HG03135 (cell line): ENCODE data around the gene SYNGR4.
A peak's percentile ranks its signal among the peaks of the same experiment; 100 is the strongest.
"Not testable (repeated sequence)": the region's sequence is repeated elsewhere in the genome, so short reads cannot be mapped to it uniquely, and the experiment has no call there.

ENCODE experiments used
- ATAC-seq: cut with Tn5 transposase; IDR thresholded peaks from one replicate; pipeline ENCODE4 v1.9.1; 2021; ENCODE audit warnings: mild to moderate bottlenecking, moderate library complexity; ENCODE audit not compliant: unreplicated experiment

The SYNGR4 gene, protein sequence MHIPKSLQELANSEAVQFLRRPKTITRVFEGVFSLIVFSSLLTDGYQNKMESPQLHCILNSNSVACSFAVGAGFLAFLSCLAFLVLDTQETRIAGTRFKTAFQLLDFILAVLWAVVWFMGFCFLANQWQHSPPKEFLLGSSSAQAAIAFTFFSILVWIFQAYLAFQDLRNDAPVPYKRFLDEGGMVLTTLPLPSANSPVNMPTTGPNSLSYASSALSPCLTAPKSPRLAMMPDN

DNA sequence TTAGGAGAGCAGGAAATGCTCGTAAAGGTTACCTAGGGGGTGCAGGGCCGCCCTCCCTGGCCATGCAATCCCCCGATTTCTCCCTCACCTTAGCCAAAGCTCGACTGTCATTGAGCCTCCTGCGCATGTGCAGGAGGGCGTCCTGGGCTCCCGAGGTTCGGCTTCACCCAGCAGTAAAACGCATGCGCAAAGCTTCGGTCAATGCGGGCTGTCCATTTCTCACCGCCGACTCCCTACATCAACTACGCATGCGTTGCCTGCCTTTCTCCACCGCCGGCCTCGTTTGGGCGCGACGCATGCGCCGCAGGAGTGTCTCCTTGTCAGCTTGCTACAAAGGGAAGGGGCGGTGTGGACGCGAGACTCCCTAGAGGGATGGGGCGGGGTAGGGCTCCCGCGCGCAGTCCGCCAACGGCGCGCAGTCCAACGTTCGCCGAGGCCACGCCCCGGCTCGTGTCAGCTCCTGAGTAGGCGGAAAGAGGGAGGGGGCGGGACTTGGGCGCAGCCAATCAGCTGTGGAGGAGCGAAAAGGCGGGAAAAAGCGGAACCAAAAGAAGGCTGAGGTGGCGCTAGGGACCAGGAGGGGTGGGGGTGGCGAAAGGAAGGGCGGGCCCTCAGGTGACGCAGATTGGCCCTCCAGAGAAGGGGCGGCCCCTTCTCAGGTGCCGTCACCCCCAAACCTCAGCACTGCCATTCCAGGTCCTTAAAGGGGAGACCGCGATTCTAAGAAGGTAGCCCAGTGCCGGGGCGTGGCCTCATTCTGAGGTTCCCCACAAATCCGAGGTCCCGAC lies at the start of gene SYNGR4, which contains the start of gene TMEM143:
SYNGR4 (plus strand) TSS at position 558 of the 788 bp plus-strand sequence. CDS start 1,476 bp downstream, outside the sequence.
TMEM143 (minus strand) TSS at position 131 of the 788 bp plus-strand sequence; CDS start at position 111, 20 bp downstream.
- peak; percentile 82 for ATAC-seq

DNA sequence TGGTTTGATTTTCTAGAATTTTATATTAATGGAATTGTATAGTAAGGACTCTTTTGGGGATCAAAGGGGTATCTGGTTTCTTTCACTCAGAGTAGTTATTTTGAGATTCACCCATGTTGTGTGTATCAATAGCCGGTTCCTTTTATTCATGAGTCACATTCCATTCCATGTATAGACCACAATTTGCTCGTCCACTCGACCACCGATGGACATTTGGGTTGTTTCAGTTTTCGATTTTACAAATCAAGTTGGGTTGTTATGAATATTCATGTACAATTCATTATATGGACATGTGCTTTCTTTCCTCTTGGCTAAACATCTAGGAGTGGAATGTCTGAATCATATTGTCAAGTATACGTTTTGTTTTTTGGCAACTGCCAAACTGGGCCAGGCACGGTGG lies 48.5 kb upstream of the SYNGR4 start:
- ATAC-seq = no peak

DNA sequence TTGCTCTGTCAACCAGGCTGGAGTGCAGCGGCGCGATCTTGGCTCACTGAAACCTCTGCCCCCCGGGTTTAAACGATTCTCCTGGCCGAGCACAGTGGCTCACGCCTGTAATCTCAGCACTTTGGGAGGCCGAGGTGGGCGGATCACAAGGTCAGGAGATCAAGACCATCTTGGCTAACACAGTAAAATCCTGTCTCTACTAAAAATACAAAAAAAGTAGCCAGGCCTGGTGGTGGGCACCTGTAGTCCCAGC lies 46.5 kb upstream of the SYNGR4 start:
- not testable (repeated sequence) for ATAC-seq

DNA sequence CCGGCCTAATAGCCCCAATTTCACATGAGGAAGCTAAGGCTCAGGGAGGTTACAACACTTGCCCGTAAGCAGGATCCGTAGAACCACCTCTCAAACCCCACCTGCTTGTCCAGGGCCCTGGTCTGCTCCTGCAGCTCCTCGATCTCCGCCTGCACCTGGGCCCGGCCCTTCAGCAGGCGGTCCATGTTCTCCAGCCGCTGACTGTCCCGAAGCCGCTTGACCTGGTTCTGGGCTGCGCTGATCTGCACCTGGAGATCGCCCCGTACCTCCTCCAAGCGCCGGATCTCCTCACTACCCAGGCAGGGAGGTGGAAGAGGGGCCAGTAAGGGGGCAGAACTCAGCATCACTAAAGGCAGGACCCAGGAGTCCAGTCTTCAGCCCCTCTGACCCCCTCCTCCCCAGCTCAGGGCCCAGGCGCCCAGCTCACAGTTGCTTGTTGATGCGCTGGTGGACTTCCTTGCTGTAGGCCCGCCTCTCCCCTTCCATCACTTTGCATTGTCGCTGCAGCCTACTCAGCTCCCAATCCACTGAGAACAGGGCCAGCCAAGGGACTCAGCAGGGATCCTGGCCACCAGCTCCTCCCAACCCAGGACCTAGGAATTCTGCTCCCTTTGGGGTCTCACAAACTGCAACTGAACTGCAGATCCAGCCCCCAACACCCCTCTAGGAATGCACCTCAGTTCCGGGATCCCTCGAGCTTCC lies 45.7 kb upstream of the SYNGR4 start:
- no peak for ATAC-seq

DNA sequence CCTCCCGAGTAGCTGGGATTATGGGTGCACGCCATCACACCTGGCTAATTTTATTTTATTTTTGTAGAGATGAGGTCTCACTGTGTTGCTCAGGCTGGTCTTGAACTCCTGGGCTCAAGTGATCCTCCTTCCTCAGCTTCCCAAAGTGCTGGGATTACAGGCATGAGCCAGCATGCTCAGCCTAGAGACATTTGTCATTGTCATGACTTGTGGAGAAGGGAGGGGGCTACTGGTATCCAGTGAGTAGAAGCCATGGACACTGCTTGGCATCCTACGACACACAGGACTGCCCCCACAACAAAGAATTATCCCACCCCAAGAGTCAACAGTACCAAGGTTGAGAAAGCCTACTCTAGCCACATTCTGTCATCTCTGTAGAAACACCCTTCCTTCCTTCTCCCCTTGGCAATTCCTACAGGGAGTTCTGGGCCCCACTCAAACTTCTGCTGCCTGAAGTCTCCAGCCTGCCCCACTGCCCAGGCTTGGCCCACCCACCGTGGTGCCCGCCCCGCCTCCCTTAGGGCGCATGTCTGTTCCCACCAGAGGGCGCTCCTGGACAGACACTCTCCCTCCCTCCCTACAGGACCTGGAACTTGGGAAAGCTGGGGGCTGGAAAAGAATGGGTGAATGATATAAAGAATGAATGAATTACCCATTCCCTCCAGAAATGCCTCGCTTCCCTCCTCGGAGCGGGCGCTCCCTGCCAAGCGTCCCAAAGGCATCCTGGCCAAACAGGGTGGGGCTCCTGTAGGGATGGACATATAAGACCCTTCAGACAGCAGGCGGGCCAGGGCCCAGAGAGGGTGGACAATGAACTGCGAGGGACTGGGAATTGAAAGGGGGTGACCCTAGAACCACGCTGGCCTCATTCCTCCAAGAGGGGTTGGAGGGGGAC lies 44.3 kb upstream of the SYNGR4 start:
- ATAC-seq = no peak

DNA sequence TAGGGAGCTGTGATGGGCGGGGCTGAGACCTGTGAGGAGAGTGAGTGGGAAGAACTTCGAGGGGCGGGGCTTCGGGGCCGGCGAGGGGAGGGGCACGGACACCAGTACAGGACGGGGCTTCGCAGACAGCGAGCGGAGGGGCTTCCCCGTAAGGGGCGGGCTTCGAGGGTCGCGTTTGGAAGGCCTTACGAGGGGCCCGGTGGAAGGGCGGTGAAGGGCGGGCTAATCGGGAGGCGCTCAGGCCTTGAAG lies 42.9 kb upstream of the SYNGR4 start:
- ATAC-seq = peak; percentile 41

DNA sequence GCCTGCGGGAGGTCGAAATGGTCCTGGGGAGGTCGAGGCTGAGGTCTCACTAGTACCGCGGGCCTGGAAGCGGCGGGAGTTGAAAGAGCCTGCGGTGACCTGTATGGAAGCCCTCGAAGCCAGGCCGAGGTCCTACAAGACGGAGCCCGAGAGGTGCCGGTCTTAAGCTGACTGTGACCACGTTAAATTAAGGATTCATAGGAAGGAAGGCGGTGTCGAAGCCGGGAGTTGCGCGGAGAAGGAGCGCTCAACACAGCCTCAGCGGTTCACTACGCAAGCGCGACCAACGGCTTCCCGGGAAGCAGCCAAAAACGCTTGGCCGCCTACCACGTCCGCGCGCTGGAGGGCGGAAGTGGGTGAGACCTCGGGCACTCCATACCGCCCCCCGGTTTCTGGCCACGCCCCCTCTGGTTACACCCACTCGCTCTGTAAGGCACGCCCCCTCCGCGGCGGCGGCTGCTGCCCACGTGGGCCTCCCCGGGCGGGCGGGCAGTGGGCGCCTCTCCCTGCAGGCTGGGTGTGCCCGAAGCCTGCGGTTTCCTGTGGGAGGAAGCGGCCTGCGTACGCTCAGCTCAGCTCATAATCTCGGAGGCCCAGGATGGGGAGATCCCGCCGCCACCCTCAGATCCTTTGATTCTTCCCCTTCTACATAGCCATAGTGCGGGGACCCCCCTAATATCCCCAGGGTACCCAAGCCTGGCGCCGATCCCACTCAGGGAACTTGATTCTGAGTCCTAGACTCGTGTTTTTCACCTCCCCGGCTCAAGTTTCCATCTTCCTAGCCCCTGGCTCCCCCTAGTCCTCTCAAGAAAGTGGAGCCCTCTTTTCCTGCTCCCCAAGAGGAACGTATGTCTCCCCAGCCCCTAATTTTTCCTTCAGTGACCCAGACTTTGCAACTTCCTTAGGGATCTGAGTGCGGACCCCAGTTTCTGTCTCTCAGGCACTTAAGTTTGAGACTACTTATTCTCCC lies 42.3 kb upstream of the SYNGR4 start:
- peak; percentile 61 for ATAC-seq

DNA sequence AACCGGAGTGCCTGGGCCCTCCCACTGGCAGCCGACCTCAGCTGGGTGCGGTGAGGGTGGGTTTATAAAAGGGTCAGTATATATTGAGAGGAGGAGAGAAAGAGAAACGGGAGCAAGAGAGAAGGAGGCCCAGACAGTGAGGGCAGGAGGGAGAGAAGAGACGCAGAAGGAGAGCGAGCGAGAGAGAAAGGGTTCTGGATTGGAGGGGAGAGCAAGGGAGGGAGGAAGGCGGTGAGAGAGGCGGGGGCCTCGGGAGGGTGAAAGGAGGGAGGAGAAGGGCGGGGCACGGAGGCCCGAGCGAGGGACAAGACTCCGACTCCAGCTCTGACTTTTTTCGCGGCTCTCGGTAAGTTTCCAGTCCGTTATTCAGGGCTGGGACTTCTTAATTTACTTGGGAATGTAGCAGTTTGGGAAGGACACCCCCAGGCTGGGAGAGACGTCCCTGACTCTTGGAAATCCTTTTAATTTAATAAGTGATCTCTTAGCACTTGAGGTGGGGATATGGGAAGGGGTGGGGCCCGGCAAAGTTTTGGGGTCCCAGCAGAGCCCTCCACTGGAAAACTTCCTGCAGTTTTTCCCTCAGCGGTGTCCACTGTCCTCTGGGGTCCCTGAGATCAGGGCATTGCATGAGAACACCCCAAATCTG lies 38.8 kb upstream of the SYNGR4 start, which contains the start of gene EMP3:
EMP3 (plus strand) TSS at position 288 of the 646 bp plus-strand sequence. CDS start 1,293 bp downstream, outside the sequence.
- no peak for ATAC-seq

DNA sequence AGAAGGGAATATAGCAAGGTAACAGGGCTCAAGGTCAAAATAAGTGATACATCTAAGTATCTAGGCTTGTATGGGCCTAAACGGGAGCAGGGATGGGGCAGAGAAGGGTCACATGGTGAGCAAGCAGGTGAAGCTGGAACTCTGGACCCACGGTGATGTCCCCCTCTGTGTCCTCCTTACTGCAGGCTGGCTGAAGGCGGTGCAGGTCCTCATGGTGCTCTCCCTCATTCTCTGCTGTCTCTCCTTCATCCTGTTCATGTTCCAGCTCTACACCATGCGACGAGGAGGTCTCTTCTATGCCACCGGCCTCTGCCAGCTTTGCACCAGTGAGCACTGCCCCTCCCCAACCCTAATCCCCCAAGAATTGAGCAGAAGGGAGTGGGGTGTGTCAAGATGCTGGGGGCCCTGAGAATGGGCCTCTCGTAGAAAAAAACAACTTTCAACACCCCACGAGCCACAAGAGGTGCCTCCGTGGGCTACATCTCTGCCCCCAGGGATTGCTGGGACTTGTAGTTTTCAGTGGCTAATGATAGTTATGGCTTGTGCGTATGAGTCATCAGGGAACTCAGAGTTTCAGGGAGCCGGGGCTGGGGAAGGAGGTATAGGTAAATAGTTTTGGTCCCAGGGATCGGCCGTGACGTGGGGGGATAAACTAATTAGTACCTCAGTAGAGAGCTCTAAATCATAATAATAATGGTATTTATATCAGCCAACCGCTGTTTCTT lies 34.8 kb upstream of the SYNGR4 start:
- no peak for ATAC-seq

DNA sequence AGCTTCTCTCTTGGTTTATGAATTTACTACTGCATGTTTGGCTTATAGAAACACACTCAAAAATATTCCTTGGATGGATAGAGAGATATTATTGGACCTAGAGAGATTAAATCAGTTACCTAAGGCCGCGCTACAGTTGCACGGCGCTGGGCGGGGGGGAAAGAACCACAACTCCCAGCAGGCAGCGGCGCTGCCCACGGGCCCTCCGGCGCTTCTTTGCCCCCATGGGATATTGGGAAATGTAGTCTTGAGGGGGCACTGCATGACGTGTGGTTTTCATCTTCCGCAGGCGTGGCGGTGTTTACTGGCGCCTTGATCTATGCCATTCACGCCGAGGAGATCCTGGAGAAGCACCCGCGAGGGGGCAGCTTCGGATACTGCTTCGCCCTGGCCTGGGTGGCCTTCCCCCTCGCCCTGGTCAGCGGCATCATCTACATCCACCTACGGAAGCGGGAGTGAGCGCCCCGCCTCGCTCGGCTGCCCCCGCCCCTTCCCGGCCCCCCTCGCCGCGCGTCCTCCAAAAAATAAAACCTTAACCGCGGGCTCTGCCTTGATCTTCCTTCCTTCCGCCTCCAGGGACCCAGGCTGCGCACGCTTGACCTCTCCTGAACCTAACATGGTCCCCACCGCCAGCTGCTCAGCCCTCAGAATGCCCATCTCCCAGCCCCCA lies 34.0 kb upstream of the SYNGR4 start:
- ATAC-seq = no peak

DNA sequence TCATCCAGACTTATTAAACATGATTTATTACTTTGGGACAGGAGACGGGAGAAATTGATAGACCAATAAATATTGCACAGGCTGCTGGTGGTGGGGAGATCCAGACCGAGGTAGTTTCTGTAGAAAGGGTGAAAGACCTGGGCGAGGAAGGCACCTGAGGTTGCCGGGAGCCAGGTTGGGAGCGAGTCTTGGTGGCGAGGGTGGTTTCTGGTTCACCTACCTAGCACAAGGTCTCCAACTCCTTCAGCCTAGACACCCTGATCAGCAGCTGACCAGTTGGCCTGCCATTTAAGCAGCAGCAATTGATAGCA lies 31.9 kb upstream of the SYNGR4 start:
- no peak for ATAC-seq

DNA sequence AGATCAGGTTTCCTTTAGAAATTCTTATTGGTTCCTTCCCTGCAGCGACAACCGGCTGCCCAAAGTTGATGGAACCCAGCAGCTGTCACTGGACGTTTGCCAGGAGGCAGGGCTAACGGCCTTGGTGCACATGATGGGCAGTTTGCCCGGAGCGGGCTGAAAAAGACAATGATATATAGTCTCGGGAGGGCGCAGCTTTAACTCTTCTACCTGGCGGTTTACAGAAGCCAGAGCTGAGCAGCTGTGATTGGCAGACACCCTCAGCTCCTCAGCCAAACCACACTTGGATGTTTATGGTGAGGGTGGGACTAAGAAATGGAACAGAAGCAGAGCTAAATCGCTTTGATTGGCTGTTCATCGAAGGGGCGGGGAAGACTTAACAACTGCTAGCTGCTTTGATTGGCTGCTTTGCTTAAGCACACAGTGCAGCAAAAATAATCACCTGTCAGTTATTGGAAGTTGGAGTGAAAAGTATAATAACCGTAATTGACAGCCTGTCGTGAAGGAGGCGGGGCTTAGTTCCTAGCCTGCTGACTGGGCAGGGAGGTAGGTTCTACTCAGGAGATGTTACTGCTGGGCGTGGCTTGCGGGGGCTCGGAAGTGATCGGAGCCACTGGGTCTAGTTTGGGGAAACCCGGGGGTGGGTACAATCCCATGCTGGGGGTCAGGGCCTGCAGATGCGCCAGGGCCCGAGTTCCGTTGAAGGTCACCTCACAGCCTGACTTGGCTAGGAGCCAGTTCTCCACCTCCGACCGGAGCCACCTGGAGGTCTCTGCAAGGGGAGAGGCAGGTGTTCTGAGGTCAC lies 31.3 kb upstream of the SYNGR4 start:
- peak; percentile 65 for ATAC-seq

DNA sequence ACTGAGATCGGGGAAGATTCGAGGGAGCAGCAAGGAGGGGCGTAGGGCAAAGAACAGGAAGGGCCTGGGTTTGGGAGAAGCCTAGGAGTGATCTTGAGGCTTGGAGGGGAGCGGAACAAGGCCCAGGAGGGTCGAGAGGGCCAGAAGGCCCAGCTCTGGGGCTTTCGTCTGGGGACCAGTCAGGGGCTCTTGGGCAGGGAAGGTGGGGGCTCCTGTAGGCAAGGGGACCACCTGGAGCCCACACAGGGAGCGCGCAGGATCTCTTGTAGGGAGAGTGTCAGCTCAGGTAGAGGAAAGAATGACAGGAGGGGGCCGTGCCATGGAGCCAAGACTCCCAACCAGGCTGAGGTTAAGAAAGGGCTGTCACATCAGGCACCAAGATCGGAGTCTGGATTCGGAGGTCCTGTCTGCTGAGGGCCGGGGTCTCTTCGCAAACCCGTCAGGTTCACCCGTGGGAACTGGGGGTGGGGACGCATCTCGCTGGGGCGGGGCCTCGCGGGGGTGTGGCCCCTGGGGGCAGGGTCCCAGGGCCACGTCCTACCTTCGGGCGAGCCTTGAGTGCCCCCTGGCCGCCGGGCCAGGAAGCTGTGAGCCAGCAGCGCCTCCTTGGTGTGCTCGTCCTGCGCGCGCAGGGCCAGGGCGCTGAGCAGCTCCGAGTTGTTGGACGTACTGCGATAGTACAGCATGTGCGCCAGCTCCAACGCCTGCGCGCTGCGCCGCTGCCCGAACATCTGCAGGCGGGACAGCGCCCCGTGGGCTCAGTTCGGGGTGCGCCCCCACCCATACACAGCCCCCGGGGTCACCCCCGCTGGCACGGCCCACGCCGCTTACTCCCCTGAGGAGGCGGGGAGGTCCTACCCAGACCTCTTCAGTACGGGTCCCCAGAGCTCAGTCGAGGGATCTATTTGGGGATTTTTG lies 30.4 kb upstream of the SYNGR4 start:
- peak; percentile 48 for ATAC-seq

DNA sequence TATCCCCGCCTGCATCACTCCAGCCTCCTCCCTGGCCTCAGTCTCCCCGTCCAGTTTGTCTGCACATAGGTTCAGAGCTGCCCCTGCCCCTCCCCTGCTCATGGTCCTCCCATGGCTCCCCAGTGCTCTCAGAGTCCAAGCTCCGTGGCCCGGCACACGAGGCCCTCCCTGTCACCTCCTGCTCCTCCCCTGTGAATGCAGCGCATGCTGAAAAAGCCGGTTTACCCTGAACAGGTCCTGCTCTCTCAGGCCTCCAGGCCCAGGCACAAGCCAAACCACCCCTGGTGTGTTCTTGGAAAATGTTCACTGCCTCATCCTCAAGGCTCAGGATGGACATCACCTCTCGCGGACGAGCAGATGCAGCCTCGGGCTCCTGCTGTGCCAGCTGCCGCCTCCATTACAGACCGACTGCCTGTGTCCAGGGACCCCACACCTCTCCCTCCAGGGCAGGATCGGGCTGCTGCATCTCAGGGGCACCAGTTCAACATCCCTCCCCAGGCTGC lies 25.9 kb upstream of the SYNGR4 start:
- no peak for ATAC-seq

DNA sequence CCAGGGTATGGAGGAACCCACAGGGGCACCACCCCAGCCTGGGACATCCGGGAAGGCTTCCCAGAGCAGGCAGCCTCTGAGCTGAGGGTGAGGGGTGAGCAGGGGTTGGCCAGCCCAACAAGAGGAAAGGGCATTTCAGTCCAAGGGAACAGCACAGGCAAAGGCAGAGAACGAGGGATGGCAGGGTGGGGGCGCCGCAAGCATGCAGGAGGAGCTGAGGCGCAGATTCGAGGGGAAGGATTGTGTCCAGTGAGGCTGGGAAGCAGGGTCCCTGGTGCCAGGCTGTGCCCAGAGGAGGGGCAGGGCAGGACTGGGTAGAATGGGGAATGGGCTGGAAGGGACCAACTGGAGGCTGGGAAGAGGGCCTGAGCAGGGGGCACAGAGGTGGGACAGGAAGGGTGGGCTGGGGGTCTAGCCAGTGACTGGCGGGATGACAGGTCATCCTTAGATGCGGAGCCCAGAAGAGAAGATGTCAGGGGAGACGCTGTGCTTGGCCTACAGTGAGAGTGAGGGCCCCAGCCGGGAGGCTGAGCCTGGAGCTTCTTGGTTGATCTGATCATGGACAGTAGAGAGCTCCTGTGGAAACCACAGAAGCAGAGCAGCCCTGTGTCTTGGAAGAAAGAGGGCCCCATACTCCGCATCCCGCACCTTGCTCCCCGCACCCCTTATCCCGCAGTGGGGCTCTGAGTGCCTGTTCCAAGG lies 25.2 kb upstream of the SYNGR4 start:
- no peak for ATAC-seq

DNA sequence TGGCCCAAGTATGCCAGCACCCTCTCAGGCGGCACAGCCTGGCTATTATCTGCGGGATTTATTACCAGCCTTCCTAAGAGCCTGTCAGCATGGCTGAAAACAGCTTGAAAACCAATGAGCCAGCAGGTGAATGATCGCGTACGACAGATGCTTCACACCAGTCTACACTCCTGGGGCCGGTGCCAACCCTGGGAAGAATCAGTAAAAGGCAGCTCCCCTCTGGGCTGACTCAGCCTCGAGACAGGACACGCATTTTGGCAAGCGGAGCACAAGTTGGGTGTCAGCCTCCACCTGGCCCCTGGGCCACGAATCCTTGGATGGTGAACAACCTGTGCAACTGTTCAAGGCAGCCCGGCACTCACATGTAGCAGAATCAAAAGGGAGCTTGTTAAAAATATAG lies 23.2 kb upstream of the SYNGR4 start:
- ATAC-seq = no peak
